HCT116 (cell line): ENCODE measurements around the gene FAN1. TPM values are rescaled to one million over a fixed set of nuclear protein-coding genes. Genes with fewer than 3 reads are reported as not detected.
A peak's percentile ranks its signal among the peaks of the same experiment; 100 is the strongest.

Experiments used
- ATAC-seq: fragments of 200-7000 bp; cut with Tn5 transposase; 2 replicates; pipeline ENCODE4 v1.9.1; 2020; ENCODE audit warnings: mild to moderate bottlenecking, moderate library complexity
- BruUV-seq: library from RNA; stranded (reverse); fragments of 400-500 nt; replicated peaks from 2 replicates; lab custom pipeline; 2021; lab: Mats Ljungman, UMichigan
- CTCF ChIA-PET: fragments of 300-600 bp; sonication (Branson Sonifier 250); formaldehyde crosslinking; loops from one replicate; lab custom pipeline; 2021; ENCODE audit warnings: antibody characterized with exemption; lab: Charles Lee
- POLR2A ChIA-PET: fragments of 300-600, 350-600 bp; sonication (Branson Sonifier 250); formaldehyde crosslinking; loops from one replicate; lab custom pipeline; 2021; ENCODE audit warnings: antibody characterized with exemption; lab: Charles Lee
- RAD21 ChIA-PET, 2 experiments: fragments of 300-600 bp; sonication (Branson Sonifier 250); formaldehyde crosslinking; loops; one replicate each; lab custom pipeline; 2023; ENCODE audit warnings: low total read pairs in 2 of 2; ENCODE audit not compliant: uncharacterized antibody in 2 of 2, unreplicated experiment in 2 of 2, low non-redundant PET in 1 of 2; lab: Charles Lee
- DNase-seq: peaks from one replicate; pipeline ENCODE4 v3.0.0-alpha.2; 2010; ENCODE audit warnings: low read depth, low spot score
- H2AFZ ChIP-seq: fragments of 200-600 bp; shearing (Covaris generic), sonication (generic); 2 replicates; pipeline ENCODE4 v1.6.1; 2017; ENCODE audit warnings: low read depth, mixed run types, mixed read lengths, antibody characterized with exemption, low read length; ENCODE audit not compliant: poor library complexity, severe bottlenecking
- H3K27ac ChIP-seq: 2 replicates; pipeline ENCODE4 v1.5.1; 2012; ENCODE audit warnings: low read depth, low read length
- H3K27me3 ChIP-seq: fragments of 200-600 bp; sonication (generic); 2 replicates; pipeline ENCODE4 v1.6.1; 2016; ENCODE audit warnings: mixed run types, low read length, mixed read lengths; ENCODE audit not compliant: insufficient read depth
- H3K36me3 ChIP-seq, 2 experiments: fragments of 200-500 bp in 1 of 2; fragments of 200-600 bp in 1 of 2; sonication (Bioruptor generic) in 1 of 2; sonication (generic) in 1 of 2; 2 replicates each; pipeline versions ENCODE4 v1.5.1 to v1.6.1; 2014 to 2016; ENCODE audit warnings: low read length in 2 of 2, inconsistent platforms in 1 of 2, mixed read lengths in 1 of 2, mixed run types in 1 of 2; ENCODE audit not compliant: insufficient read depth in 2 of 2, control insufficient read depth in 1 of 2
- H3K4me1 ChIP-seq, 2 experiments: fragments of 200-600 bp in 1 of 2; sonication (generic) in 1 of 2; 2 replicates each; pipeline versions ENCODE4 v1.5.1 to v1.6.1; 2012 to 2017; ENCODE audit warnings: low read length in 2 of 2, inconsistent platforms in 1 of 2, mild to moderate bottlenecking in 1 of 2, mixed read lengths in 1 of 2, mixed run types in 1 of 2, moderate library complexity in 1 of 2; ENCODE audit not compliant: insufficient read depth in 2 of 2, control insufficient read depth in 1 of 2
- H3K4me2 ChIP-seq: fragments of 200-600 bp; sonication (generic); 2 replicates; pipeline ENCODE4 v1.6.1; 2017; ENCODE audit warnings: mixed run types, low read length, mixed read lengths
- H3K4me3 ChIP-seq, 2 experiments: fragments of 200-600 bp in 1 of 2; sonication (generic) in 1 of 2; replicated peaks in 1 of 2; 2 replicates each; pipeline ENCODE4 v1.5.1; 2011 to 2016; ENCODE audit warnings: low read length in 2 of 2, control low read depth in 1 of 2, low read depth in 1 of 2, mild to moderate bottlenecking in 1 of 2, mixed read lengths in 1 of 2, mixed run types in 1 of 2
- H3K79me2 ChIP-seq: fragments of 200-600 bp; sonication (generic); 2 replicates; pipeline ENCODE4 v1.6.1; 2017; ENCODE audit warnings: mild to moderate bottlenecking, mixed run types, low read length, moderate library complexity, mixed read lengths; ENCODE audit not compliant: insufficient read depth
- H3K9ac ChIP-seq: fragments of 200-600 bp; sonication (generic); 2 replicates; pipeline ENCODE4 v1.6.1; 2016; ENCODE audit warnings: low read length, mixed read lengths
- H3K9me2 ChIP-seq: fragments of 200-600 bp; sonication (generic), shearing (Covaris generic); 2 replicates; pipeline ENCODE4 v1.6.1; 2017; ENCODE audit warnings: mixed run types, mild to moderate bottlenecking, moderate library complexity; ENCODE audit not compliant: insufficient read depth
- H3K9me3 ChIP-seq, 2 experiments: fragments of 200-500 bp in 1 of 2; fragments of 200-600 bp in 1 of 2; sonication (Bioruptor generic) in 1 of 2; sonication (generic) in 1 of 2; 2 replicates each; pipeline ENCODE4 v1.6.1; 2014 to 2017; ENCODE audit warnings: low read length in 2 of 2, mixed read lengths in 2 of 2, inconsistent platforms in 1 of 2, low read depth in 1 of 2, mild to moderate bottlenecking in 1 of 2, mixed run types in 1 of 2, moderate library complexity in 1 of 2; ENCODE audit not compliant: control insufficient read depth in 1 of 2, insufficient read depth in 1 of 2
- H4K20me1 ChIP-seq: fragments of 200-600 bp; sonication (generic), shearing (Covaris generic); 2 replicates; pipeline ENCODE4 v1.6.1; 2017; ENCODE audit warnings: mixed run types, mild to moderate bottlenecking, moderate library complexity; ENCODE audit not compliant: insufficient read depth
- CBX3 ChIP-seq: IDR thresholded peaks from 2 replicates; pipeline ENCODE4 v1.6.1; 2012; ENCODE audit warnings: low read depth
- EZH2 ChIP-seq: fragments of 200-600 bp; sonication (generic); IDR thresholded peaks from 2 replicates; pipeline ENCODE4 v1.6.1; 2017; ENCODE audit warnings: antibody characterized with exemption, mixed run types
- EZH2phosphoT487 ChIP-seq: fragments of 200-600 bp; IDR thresholded peaks from 2 replicates; pipeline ENCODE4 v1.6.1; 2018; ENCODE audit warnings: antibody characterized with exemption, borderline replicate concordance
- FOSL1 ChIP-seq: IDR thresholded peaks from 2 replicates; pipeline ENCODE4 v1.6.1; 2012; ENCODE audit warnings: low read depth
- JUND ChIP-seq: IDR thresholded peaks from 2 replicates; pipeline ENCODE4 v1.6.1; 2012
- POLR2A ChIP-seq: IDR thresholded peaks from 2 replicates; pipeline ENCODE4 v1.7.0; 2011; ENCODE audit warnings: borderline replicate concordance; ENCODE audit not compliant: insufficient read depth, insufficient read length; ENCODE audit errors: extremely low read depth
- RAD21 ChIP-seq: IDR thresholded peaks from 2 replicates; pipeline ENCODE4 v1.6.1; 2012; ENCODE audit warnings: low read depth, mild to moderate bottlenecking
- SIN3A ChIP-seq: IDR thresholded peaks from 2 replicates; pipeline ENCODE4 v1.6.1; 2012; ENCODE audit warnings: low read depth
- SRF ChIP-seq: IDR thresholded peaks from 2 replicates; pipeline ENCODE4 v1.6.1; 2012; ENCODE audit warnings: low read depth
- TCF7L2 ChIP-seq: IDR thresholded peaks from 2 replicates; pipeline ENCODE4 v1.7.0; 2011; ENCODE audit warnings: borderline replicate concordance, inconsistent platforms; ENCODE audit not compliant: insufficient read depth, insufficient read length; ENCODE audit errors: extremely low read depth
- ZNF274 ChIP-seq: fragments of 200-500 bp; sonication (Bioruptor generic); IDR thresholded peaks from 2 replicates; pipeline ENCODE4 v1.6.1; 2014; ENCODE audit warnings: mild to moderate bottlenecking, low read depth, low read length, inconsistent platforms
- intact Hi-C: fragments of 100-400 bp; cut with micrococcal nuclease; formaldehyde crosslinking; loops from 2 replicates; pipeline ENCODE4 v1.10.0; 2022
- total RNA-seq: library from RNA; stranded (reverse); gene quantifications from one replicate; pipeline ENCODE4 v1.2.1, GENCODE V29; 2021; ENCODE audit not compliant: unreplicated experiment
- TF ChIP-seq, protein P1 (sequence below): IDR thresholded peaks from 2 replicates; pipeline ENCODE4 v1.6.1; 2012; ENCODE audit warnings: low read depth
- TF ChIP-seq, protein P2 (sequence below): IDR thresholded peaks from 2 replicates; pipeline ENCODE4 v1.6.1; 2011; ENCODE audit warnings: mild to moderate bottlenecking, low read length, moderate library complexity; ENCODE audit not compliant: insufficient replicate concordance; ENCODE audit errors: extremely low read depth

The FAN1 gene
- total RNA-seq, 1 experiment from 2014 or later = 17.4 TPM

DNA sequence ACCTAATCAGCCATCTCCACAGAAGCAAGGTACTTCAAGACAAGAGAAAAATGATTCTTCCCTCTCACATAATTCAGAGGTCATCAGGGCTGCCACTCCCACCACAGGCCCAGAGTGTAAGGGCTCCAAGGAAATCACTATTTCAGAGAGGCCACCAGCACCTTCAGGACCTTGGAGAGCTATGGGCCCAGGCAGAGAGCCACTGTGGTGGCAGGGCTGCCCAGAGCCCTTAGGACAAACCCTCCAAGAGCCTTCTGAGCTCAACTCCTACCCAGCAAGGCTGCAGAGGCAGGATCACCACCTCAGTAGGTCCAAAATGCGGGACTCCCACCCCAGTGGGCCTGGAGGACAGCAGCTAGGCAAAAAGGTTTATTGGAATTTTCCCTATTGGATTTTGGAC, 17.9 kb upstream of the FAN1 start:
- no peak overlapping the region for H3K4me3 ChIP-seq
- H2AFZ ChIP-seq = no peak overlapping the region
- no peaks in the 10 kb centered on the region for H3K9me3 ChIP-seq
- no peaks in the 10 kb centered on the region for H3K36me3 ChIP-seq
- H3K79me2 ChIP-seq = no peaks in the 10 kb centered on the region
- ChIA-PET RAD21 (no interaction called here), CTCF (no interaction called here), POLR2A (no interaction called here)
- TF ChIP-seq JUND (no peak), SIN3A (no peak), CBX3 (no peak)
- TF ChIP-seq, protein P1, sequence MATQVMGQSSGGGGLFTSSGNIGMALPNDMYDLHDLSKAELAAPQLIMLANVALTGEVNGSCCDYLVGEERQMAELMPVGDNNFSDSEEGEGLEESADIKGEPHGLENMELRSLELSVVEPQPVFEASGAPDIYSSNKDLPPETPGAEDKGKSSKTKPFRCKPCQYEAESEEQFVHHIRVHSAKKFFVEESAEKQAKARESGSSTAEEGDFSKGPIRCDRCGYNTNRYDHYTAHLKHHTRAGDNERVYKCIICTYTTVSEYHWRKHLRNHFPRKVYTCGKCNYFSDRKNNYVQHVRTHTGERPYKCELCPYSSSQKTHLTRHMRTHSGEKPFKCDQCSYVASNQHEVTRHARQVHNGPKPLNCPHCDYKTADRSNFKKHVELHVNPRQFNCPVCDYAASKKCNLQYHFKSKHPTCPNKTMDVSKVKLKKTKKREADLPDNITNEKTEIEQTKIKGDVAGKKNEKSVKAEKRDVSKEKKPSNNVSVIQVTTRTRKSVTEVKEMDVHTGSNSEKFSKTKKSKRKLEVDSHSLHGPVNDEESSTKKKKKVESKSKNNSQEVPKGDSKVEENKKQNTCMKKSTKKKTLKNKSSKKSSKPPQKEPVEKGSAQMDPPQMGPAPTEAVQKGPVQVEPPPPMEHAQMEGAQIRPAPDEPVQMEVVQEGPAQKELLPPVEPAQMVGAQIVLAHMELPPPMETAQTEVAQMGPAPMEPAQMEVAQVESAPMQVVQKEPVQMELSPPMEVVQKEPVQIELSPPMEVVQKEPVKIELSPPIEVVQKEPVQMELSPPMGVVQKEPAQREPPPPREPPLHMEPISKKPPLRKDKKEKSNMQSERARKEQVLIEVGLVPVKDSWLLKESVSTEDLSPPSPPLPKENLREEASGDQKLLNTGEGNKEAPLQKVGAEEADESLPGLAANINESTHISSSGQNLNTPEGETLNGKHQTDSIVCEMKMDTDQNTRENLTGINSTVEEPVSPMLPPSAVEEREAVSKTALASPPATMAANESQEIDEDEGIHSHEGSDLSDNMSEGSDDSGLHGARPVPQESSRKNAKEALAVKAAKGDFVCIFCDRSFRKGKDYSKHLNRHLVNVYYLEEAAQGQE = peak; percentile 72
- intact Hi-C loops = no loop called here
- H3K4me1 ChIP-seq = no peaks in the 10 kb centered on the region
- H3K9ac ChIP-seq = no peak overlapping the region
- H3K27ac ChIP-seq = no peak overlapping the region
- H3K9me2 ChIP-seq = no peaks in the 10 kb centered on the region
- DNase-seq (no peak), ATAC-seq (no peak)
- no TSS peak for BruUV-seq
- no peaks in the 10 kb centered on the region for H4K20me1 ChIP-seq
- H3K27me3 ChIP-seq = no peaks in the 10 kb centered on the region
- H3K4me2 ChIP-seq = no peak overlapping the region

DNA sequence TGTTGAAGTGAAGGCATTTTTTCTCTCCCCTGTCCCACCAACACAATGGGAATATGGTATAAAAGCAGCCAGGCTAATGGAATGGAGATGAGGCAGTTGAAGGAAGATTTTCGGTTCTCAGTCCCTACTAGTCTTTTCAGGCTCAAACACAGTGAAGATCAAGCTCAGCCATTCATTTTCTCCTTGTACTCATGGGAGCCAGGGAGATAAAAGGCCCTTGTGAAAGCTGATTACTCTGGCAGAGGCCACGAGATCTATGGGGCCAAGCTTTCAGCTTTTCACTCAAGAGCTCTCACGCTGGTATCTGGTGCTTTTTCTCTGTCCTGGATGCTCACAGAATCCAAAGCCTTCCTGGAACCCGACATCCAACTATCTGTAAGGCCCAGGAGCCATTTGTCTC, 14.5 kb upstream of the FAN1 start:
- ChIA-PET CTCF (no interaction called here), RAD21 (no interaction called here), POLR2A (no interaction called here)
- Histone ChIP-seq H3K27ac (no peak overlapping the region), H3K4me1 (peaks cover 5 to 6% of the 10 kb centered on the region in 2 experiments; a peak in 3 of 4 replicates), H4K20me1 (no peaks in the 10 kb centered on the region), H3K27me3 (no peaks in the 10 kb centered on the region), H3K4me2 (no peak overlapping the region), H3K4me3 (no peak overlapping the region), H3K9me2 (no peaks in the 10 kb centered on the region), H3K36me3 (no peaks in the 10 kb centered on the region), H2AFZ (no peak overlapping the region), H3K79me2 (no peaks in the 10 kb centered on the region), H3K9ac (no peak overlapping the region), H3K9me3 (no peaks in the 10 kb centered on the region)
- DNase-seq = no peak
- BruUV-seq = no TSS peak
- no peak for ATAC-seq
- intact Hi-C loops = no loop called here
- TF ChIP-seq TCF7L2 (no peak), JUND (no peak), POLR2A (no peak), FOSL1 (no peak), SIN3A (no peak), EZH2 (no peak), ZNF274 (no peak), EZH2phosphoT487 (no peak), RAD21 (no peak), SRF (no peak)
- TF ChIP-seq, protein P2, sequence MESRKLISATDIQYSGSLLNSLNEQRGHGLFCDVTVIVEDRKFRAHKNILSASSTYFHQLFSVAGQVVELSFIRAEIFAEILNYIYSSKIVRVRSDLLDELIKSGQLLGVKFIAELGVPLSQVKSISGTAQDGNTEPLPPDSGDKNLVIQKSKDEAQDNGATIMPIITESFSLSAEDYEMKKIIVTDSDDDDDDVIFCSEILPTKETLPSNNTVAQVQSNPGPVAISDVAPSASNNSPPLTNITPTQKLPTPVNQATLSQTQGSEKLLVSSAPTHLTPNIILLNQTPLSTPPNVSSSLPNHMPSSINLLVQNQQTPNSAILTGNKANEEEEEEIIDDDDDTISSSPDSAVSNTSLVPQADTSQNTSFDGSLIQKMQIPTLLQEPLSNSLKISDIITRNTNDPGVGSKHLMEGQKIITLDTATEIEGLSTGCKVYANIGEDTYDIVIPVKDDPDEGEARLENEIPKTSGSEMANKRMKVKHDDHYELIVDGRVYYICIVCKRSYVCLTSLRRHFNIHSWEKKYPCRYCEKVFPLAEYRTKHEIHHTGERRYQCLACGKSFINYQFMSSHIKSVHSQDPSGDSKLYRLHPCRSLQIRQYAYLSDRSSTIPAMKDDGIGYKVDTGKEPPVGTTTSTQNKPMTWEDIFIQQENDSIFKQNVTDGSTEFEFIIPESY = no peak
